ENCODE results near the gene CLOCK.

Gene CLOCK

GRCh38 chr4:55416176-55416575 lies 130.5 kb downstream of the CLOCK start:
- Mint-ChIP-seq H3K36me3 (ENCODE audit: low read depth) (peaks cover 49% of the 10 kb centered on the region), H3K4me3 (no peak overlapping the region), H3K27ac (no peak overlapping the region), H3K9me3 (no peaks in the 10 kb centered on the region), H3K4me1 (peaks cover 5% of the 10 kb centered on the region), H3K27me3 (ENCODE audit: low read depth, poor library complexity) (no peaks in the 10 kb centered on the region)
- TF ChIP-seq CTCF (IDR thresholded peaks at IDR 0.05), result no peak
- DNase-seq, result no peak

- peaks cover 27% of the 10 kb centered on the region for H3K4me1 Mint-ChIP-seq
- H3K27ac Mint-ChIP-seq, result peak overlapping the region; percentile 50
- no peaks in the 10 kb centered on the region for H3K9me3 Mint-ChIP-seq
- DNase-seq, result no peak
- H3K36me3 Mint-ChIP-seq (ENCODE audit: low read depth), result peaks cover 27% of the 10 kb centered on the region
- H3K27me3 Mint-ChIP-seq (ENCODE audit: low read depth, poor library complexity), result no peaks in the 10 kb centered on the region
- TF ChIP-seq CTCF (IDR thresholded peaks at IDR 0.05), result no peak
- no peak overlapping the region for H3K4me3 Mint-ChIP-seq
These were observed 135.1 kb downstream of the CLOCK start for GRCh38 chr4:55411621-55412020.

- Mint-ChIP-seq H3K36me3 (ENCODE audit: low read depth) (peaks cover 34% of the 10 kb centered on the region), H3K27ac (no peak overlapping the region), H3K9me3 (no peaks in the 10 kb centered on the region), H3K4me1 (peaks cover 27% of the 10 kb centered on the region), H3K4me3 (no peak overlapping the region), H3K27me3 (ENCODE audit: low read depth, poor library complexity) (no peaks in the 10 kb centered on the region)
- no peak for DNase-seq
- no peak for TF ChIP-seq CTCF (IDR thresholded peaks at IDR 0.05)
These were observed 136.3 kb downstream of the CLOCK start for GRCh38 chr4:55410431-55410830.

- H3K4me1 Mint-ChIP-seq, result peaks cover 27% of the 10 kb centered on the region
- H3K36me3 Mint-ChIP-seq (ENCODE audit: low read depth), result peaks cover 35% of the 10 kb centered on the region
- no peak overlapping the region for H3K4me3 Mint-ChIP-seq
- peak overlapping the region; percentile 62 for H3K27ac Mint-ChIP-seq
- DNase-seq, result no peak
- H3K27me3 Mint-ChIP-seq (ENCODE audit: low read depth, poor library complexity), result no peaks in the 10 kb centered on the region
- H3K9me3 Mint-ChIP-seq, result no peaks in the 10 kb centered on the region
- peak; percentile 13 for TF ChIP-seq CTCF (IDR thresholded peaks at IDR 0.05)
These were observed 137.1 kb downstream of the CLOCK start for GRCh38 chr4:55409468-55410171.

GRCh38 chr4:55407764-55408163 lies 138.9 kb downstream of the CLOCK start:
- Mint-ChIP-seq H3K9me3 (no peaks in the 10 kb centered on the region), H3K4me1 (peaks cover 27% of the 10 kb centered on the region), H3K27ac (no peak overlapping the region), H3K36me3 (ENCODE audit: low read depth) (peaks cover 49% of the 10 kb centered on the region), H3K4me3 (no peak overlapping the region), H3K27me3 (ENCODE audit: low read depth, poor library complexity) (no peaks in the 10 kb centered on the region)
- no peak for TF ChIP-seq CTCF (IDR thresholded peaks at IDR 0.05)
- no peak for DNase-seq

- DNase-seq, result no peak
- H3K4me3 Mint-ChIP-seq, result no peak overlapping the region
- peaks cover 27% of the 10 kb centered on the region for H3K4me1 Mint-ChIP-seq
- TF ChIP-seq CTCF (IDR thresholded peaks at IDR 0.05), result no peak
- peaks cover 49% of the 10 kb centered on the region for H3K36me3 Mint-ChIP-seq (ENCODE audit: low read depth)
- peak overlapping the region; percentile 74 for H3K27ac Mint-ChIP-seq
- no peaks in the 10 kb centered on the region for H3K9me3 Mint-ChIP-seq
- H3K27me3 Mint-ChIP-seq (ENCODE audit: low read depth, poor library complexity), result no peaks in the 10 kb centered on the region
These were observed 139.6 kb downstream of the CLOCK start for GRCh38 chr4:55407119-55407518.
